Anterior cingulate cortex (tissue), 58 donors: Measurements from ENCODE around the gene EIF4A2.
A peak's percentile ranks its signal among the peaks of the same experiment; 100 is the strongest.
"Not testable (repeated sequence)": the region's sequence is repeated elsewhere in the genome, so short reads cannot be mapped to it uniquely, and the experiment has no call there.

Source experiments
- DNase-seq, 58 donors: peaks; one replicate each; lab custom pipeline; 2025; lab: John Stamatoyannopoulos, UW

Gene EIF4A2

GRCh38 chr3:186783731-186784515, 546 bp downstream of the EIF4A2 start:
- peak in 57 of 58 donors; percentile 10 to 88 (median 72) for DNase-seq

- no peak for DNase-seq
Observed at GRCh38 chr3:186784820-186785494, 1.6 kb downstream of the EIF4A2 start.

GRCh38 chr3:186785495-186786018, 2.2 kb downstream of the EIF4A2 start:
- no peak for DNase-seq

GRCh38 chr3:186786922-186787321, 3.5 kb downstream of the EIF4A2 start:
- DNase-seq = no peak

GRCh38 chr3:186787642-186788481, 4.5 kb downstream of the EIF4A2 start:
- DNase-seq = no peak

- DNase-seq = no peak
Observed at GRCh38 chr3:186788482-186789370, 5.3 kb downstream of the EIF4A2 start.

GRCh38 chr3:186789554-186790260, 6.3 kb downstream of the EIF4A2 start:
- DNase-seq = no peak

GRCh38 chr3:186790261-186790981, 7.0 kb downstream of the EIF4A2 start:
- DNase-seq = no peak

- DNase-seq = no peak
Observed at GRCh38 chr3:186798239-186798874, 15.0 kb downstream of the EIF4A2 start.

- no peak for DNase-seq
Observed at GRCh38 chr3:186800285-186800684, 16.9 kb downstream of the EIF4A2 start.

- DNase-seq = no peak
Observed at GRCh38 chr3:186802701-186803100, 19.3 kb downstream of the EIF4A2 start.

GRCh38 chr3:186803447-186803846, 20.1 kb downstream of the EIF4A2 start:
- not testable (repeated sequence) for DNase-seq

- peak; percentile 31 to 89 (median 77) for DNase-seq
Observed at GRCh38 chr3:186806089-186807055, 23.0 kb downstream of the EIF4A2 start, which contains the start of gene RFC4. TSS of gene RFC4 (minus strand) at chr3:186806482. CDS start at chr3:186804713, 1,769 bp downstream.

- no peak for DNase-seq
Observed at GRCh38 chr3:186807231-186807630, 23.9 kb downstream of the EIF4A2 start.

- DNase-seq = no peak
Observed at GRCh38 chr3:186810336-186810996, 27.1 kb downstream of the EIF4A2 start.

GRCh38 chr3:186811313-186811712, 27.9 kb downstream of the EIF4A2 start:
- DNase-seq = not testable (repeated sequence)
